SHP77 (cell line): ENCODE measurements around the gene CGN.

Experiments used
- DNase-seq, 2 experiments: peaks; one replicate each; lab custom pipeline; 2025; lab: John Stamatoyannopoulos, UW

CGN gene

DNA sequence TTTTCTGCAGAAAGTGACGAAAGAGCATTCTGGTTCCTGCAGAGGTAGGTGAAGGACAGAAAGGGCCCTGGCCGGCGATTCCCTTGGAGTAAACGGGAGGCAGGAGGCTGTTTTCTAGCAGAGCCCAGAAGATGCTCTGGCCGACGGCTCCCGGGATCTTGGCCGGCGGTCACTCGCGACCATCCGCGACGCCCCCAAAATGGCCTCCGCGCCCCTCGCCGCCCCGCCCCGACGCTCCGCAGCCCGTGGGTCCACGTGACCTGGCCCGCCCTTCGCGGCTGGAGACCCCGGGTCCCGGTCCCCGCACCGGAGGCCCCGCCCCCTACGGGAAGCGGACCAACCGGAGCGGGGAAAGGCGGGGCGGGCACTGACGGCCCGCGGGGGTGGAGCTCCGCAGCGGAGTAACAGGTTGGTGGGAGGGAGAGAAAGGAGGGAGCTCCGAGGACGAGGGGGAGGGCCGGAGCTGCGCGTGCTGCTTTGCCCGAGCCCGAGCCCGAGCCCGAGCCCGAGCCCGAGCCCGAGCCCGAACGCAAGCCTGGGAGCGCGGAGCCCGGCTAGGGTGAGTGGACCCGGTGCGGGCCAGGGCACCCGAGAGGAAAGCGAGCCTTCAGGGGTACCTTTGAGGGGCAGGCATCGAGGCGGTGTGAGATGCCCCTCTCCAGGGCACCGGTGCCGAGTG lies at the start of gene CGN:
Gene CGN, plus strand, starts transcription at position 431 of the 679 bp plus-strand sequence. CDS start 7,133 bp downstream, outside the sequence.
- DNase-seq = peak; percentile 99

DNA sequence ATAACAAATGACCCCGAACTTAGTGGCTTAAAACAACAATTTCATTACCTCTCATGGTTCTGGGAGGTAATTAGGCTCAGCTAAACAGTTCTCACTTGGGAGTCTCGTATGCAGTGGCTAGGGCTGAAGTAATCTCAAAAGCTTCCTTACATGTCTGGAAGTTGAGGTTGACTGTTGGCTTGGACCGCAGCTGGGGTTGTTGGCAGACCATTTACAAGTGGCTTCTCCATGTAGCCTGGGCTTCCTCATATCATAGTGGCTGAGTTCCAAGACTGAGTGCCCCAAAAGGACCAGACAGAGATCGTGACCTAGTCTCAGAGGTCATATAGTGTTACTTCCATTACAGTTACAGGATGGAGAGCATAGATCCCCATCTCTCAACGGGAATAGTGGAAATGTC lies 49.5 kb upstream of the CGN start:
- DNase-seq = no peak

GRCh38 chr1:151465026-151465425 lies 46.2 kb upstream of the CGN start:
- no peak for DNase-seq

DNA sequence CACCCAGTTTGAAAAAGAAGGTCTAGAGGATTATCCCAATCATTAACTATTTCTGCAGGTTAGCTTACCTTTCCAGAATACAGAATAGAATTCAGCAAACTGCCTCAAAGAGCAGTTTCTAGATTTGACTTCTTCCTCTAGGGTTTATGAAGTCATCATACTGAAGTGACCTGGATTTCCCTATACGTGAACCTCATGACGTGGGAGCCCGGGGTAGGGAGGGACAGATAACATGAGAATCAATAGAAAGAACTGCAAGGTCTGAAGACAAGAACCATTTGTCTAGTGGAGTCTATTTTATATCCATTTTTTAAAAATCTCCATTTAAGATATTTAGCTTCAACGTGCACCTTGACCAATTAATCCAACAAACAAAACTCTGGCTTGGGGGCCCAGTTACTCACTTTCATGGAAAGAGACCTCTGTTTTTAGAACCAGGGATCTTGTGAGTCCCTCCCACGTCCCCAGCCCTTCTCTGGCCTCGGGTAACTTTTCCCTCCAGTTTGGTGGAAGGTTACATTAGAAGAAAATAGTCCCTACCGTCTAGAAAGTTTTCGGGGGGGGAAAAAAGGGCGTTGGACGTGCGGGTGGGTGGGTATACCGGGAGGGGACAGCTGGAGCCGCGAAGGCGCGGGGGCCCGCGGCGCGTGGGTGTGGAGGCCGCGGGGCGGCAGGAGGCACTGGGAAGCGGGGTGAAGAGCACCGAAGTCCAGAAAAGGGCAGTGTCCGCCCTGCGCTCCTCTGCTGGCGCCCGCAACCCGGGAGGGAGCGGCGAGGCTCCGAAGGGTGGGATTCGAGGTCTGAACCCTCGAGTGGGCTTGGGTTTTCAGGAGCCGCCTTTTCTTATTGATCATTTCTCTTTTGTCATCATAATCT lies 38.1 kb upstream of the CGN start:
- no peak for DNase-seq

GRCh38 chr1:151474745-151475144 lies 36.4 kb upstream of the CGN start:
- no peak for DNase-seq

- DNase-seq = no peak
These were observed 36.0 kb upstream of the CGN start for GRCh38 chr1:151475175-151475574.

DNA sequence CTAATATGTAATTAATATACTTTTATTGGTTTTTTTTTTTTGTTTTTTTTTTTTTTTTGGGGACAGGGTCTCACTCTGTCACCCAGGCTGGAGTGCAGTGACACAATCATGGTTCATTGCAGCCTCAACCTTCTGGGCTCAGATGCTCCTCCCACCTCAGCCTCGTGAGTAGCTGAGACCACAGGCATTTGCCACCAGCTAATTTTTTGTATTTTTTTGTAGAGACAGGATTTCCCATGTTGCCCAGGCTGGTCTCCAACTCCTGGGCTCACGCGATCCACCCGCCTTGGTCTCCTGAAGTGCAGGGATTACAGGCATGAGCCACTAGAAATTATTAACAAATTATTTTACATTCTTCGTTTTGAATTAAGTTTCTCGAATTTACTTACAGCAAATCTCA lies 35.1 kb upstream of the CGN start:
- DNase-seq = no peak

DNA sequence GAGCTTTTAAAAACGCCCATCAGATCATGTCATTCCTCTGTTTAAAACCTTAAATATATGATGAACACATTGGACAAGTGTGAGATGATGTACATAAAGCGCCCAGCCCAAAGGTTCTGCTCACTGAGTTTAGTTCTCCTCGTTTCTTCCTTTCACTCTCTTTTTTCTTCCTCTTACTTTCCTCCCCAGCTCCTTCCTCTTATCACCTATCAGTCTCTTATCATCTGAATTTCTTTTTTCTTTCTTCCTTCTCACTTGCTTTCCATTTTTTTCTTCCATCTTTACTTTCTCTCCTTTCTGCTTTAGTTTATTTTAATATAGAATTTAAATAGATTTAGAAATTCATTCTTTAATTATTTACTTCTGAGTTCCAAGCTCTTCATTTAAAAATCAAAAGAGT lies 34.1 kb upstream of the CGN start:
- DNase-seq = no peak

GRCh38 chr1:151478140-151478812 lies 32.9 kb upstream of the CGN start:
- DNase-seq = no peak

GRCh38 chr1:151478923-151479322 lies 32.3 kb upstream of the CGN start:
- DNase-seq = no peak

DNA sequence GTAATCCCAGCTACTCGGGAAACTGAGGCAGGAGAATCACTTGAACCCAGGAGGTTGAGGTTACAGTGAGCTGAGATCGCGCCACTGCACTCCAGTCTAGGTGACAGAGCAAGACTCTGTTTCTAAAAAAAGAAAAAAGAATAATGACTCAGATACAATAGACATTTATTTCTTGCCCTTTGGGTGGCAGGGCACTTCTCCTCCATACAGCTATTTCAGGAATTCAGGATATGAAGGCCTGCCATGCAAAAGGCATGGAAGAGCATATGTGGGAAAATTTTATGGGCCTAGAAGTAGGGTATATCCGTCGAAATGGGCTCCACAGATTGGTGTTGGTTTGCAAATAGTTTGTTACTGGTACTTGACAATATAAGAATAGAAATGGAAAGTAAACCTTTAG lies 31.7 kb upstream of the CGN start:
- no peak for DNase-seq

GRCh38 chr1:151482017-151482416 lies 29.2 kb upstream of the CGN start:
- no peak for DNase-seq

- no peak for DNase-seq
These were observed 25.4 kb upstream of the CGN start for GRCh38 chr1:151485685-151486255.

GRCh38 chr1:151486557-151486956 lies 24.6 kb upstream of the CGN start:
- DNase-seq = no peak

DNA sequence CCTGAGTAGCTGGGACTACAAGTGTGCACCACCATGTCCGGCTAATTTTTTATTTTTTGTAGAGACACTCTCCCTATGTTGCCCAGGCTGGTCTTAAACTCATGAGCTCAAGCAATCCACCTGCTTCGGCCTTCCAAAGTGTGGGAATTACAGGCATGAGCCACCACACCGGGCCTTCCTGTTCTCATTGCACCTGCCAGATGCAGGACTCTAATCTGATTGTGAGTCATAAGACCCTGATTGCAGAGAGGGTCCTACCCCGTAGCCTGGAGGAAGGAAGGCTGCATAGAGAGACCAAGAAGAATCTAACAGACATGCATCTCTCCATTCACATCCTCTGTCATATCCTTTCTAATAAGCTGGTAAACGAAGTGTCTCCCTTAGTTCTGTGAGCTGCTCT lies 19.5 kb upstream of the CGN start:
- DNase-seq = no peak

- no peak for DNase-seq
These were observed 19.1 kb upstream of the CGN start for GRCh38 chr1:151492120-151492519.

- no peak for DNase-seq
These were observed 18.1 kb upstream of the CGN start for GRCh38 chr1:151493042-151493441.

DNA sequence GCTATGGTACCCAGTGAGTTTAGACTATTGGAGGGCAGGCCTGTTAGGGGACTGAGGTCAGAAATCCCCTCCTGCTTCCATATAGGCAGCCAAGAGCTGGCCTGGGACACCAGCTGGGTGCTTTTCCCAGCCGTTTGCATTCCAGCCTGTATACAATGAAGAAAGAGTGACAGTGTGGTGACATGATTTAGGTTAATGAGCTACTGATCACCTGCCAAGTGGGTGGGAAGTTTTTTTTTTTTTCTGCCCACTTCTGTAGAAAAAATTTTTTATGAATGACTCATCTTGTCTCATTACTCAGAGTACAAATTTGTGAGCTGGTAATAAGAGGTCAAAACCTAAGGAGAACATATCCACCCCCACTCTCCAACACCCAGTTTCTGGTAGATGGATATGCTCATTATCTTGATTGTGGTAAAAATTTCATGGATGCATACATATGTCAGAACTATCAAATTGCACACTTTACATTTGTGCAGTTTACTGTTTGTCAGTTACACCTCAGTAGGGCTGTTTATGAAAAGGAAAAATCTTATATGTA lies 16.4 kb upstream of the CGN start:
- no peak for DNase-seq

DNA sequence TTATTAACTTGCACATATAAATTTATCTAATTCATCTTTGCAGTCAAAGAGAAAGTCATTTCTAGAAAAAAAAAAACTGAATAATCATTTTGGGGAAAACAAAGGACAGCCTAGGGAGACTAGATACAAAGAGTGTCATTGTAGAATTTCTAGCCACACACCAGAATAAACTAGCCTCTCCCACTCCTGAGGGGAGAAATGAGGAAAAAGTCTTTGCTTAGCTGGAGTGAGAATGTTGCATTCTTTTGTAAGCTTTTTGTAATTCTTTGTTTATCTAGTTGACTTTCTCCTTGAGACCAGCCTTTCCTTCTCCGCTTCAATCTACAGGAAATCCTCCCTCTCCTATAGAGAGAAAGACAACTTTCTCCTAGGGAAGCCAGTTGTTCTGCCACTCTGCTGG lies 15.9 kb upstream of the CGN start:
- no peak for DNase-seq

GRCh38 chr1:151499365-151499764 lies 11.8 kb upstream of the CGN start:
- DNase-seq = no peak

- no peak for DNase-seq
These were observed 11.3 kb upstream of the CGN start for GRCh38 chr1:151499930-151500329.

DNA sequence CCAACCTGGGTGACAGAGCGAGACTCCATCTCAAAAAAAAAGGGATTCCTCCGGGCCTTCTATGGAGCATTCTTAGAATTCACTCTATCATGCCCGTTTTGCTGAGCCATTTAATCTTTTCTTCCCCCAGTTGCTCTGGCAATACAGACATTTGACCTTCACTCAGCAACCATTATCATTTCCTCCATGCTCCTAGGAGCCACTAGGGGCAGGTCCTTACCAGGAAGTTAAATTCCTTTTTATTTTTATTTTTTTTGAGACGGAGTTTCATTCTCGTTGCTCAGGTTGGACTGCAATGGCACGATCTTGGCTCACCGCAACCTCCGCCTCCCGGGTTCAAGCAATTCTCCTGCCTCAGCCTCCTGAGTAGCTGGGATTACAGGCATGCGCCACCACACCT lies 9.7 kb upstream of the CGN start:
- no peak for DNase-seq
